Subcutaneous adipose tissue (tissue), 4 donors: ENCODE data around the gene MED13L. TPM values are rescaled to one million over a fixed set of nuclear protein-coding genes. Genes with fewer than 3 reads are reported as not detected.

Experiments used
- CTCF ChIP-seq: fragments of 450-650 bp; IDR thresholded peaks from one replicate; pipeline ENCODE4 v1.5.1; 2016; ENCODE audit warnings: low read depth, mild to moderate bottlenecking, control low read depth, antibody characterized with exemption, moderate library complexity
- total RNA-seq, 4 donors: library from RNA; depleted of rRNA; stranded (reverse); fragments of >200 nt; gene quantifications; one replicate each; pipeline ENCODE4 v1.1.0, GENCODE V29; 2016

The MED13L gene
- total RNA-seq, 4 donors from 2014 or later, result 164 to 285 (median 225) TPM

- TF ChIP-seq CTCF, result no peak
Measured at GRCh38 chr12:116187151-116187511, 90.4 kb downstream of the MED13L start.

GRCh38 chr12:116186482-116187150, 90.9 kb downstream of the MED13L start:
- no peak for TF ChIP-seq CTCF

DNA sequence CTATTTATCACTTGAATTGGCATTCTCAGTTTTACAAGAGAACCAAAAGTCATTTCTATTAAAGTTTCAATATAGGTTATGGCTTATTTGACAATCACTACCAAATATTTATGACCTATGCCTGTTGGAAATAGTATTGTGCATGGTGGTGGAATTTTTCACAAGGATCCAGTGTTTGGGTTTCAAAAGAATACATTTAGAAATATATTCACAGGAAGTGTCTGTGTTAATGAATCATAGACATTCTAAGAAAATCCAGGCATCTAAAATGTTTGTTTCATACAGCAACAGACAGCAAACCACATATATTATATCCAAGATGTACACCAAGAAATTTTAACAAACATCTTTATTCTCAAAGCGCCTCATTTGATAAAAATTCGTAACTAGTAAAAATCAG, 92.7 kb downstream of the MED13L start:
- TF ChIP-seq CTCF, result no peak

GRCh38 chr12:116183741-116184141, 93.8 kb downstream of the MED13L start:
- TF ChIP-seq CTCF, result no peak

- TF ChIP-seq CTCF, result no peak
Measured at GRCh38 chr12:116182359-116183063, 95.0 kb downstream of the MED13L start.

DNA sequence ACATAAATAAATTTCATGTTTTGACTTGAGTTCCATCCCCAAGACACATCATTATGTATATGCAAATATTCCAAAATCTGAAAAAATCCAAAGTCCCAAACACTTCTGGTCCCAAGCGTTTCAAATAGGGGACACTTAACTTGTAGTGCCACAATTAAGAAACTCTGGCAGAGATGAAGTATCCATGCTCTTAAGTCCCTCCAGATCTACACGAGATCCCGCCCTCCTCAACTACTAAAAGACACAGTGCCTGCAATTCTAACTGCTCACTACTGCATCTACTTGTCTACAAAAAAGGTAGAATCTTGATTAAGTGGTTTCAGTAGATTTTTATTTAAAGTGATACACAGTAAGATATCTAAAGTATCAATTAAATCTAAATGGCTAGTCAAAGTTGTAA, 97.0 kb downstream of the MED13L start:
- TF ChIP-seq CTCF, result no peak

DNA sequence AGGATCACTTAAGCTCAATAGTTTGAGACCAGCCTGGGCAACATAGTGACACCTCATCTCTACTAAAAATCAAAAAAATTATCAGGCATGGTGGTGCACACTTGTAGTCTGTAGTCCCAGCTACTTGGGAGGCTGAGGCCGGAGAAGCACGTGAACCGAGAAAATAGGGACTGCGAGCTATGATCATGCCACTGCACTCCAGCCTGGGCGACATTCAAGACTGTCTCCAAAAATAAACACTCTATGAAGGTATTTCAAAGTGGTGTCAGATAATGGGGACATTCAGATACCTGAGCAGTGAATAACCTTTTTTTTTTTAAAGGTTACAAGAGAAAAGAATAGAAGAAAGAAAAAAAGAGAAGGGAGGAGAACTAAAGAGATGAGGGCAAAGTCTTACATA, 98.1 kb downstream of the MED13L start:
- no peak for TF ChIP-seq CTCF
